WTC11 (cell line): ENCODE measurements around the gene FGFR3. TPM values are rescaled to one million over a fixed set of nuclear protein-coding genes. Genes with fewer than 3 reads are reported as not detected.

Source experiments
- ATAC-seq: fragments of 200-7000 bp; cut with Tn5 transposase; 2 replicates; pipeline ENCODE4 v1.10.0; 2021; ENCODE audit warnings: mild to moderate bottlenecking, moderate library complexity
- CTCF ChIA-PET: fragments of 300-600 bp; sonication (Branson Sonifier 250); formaldehyde crosslinking; loops from one replicate; lab custom pipeline; 2021; ENCODE audit warnings: antibody characterized with exemption; lab: Charles Lee
- POLR2A ChIA-PET: fragments of 350-600 bp; sonication (Branson Sonifier 250); formaldehyde crosslinking; loops from one replicate; lab custom pipeline; 2021; ENCODE audit warnings: antibody characterized with exemption; lab: Charles Lee
- DNase-seq: peaks from one replicate; pipeline ENCODE4 v3.0.0; 2021; ENCODE audit warnings: low spot score
- H3K27ac Mint-ChIP-seq: 2 replicates; pipeline ENCODE4 v1.8.0; 2021; ENCODE audit warnings: mixed read lengths
- H3K27me3 Mint-ChIP-seq: 2 replicates; pipeline ENCODE4 v1.8.0; 2021; ENCODE audit warnings: low read depth, mild to moderate bottlenecking, moderate library complexity, mixed read lengths
- H3K36me3 Mint-ChIP-seq: 2 replicates; pipeline ENCODE4 v1.8.0; 2021; ENCODE audit warnings: mixed read lengths
- H3K4me1 Mint-ChIP-seq: 2 replicates; pipeline ENCODE4 v1.8.0; 2022; ENCODE audit warnings: mixed read lengths
- H3K4me3 Mint-ChIP-seq: 2 replicates; pipeline ENCODE4 v1.8.0; 2021; ENCODE audit warnings: mild to moderate bottlenecking, moderate library complexity, mixed read lengths
- H3K9me3 Mint-ChIP-seq: 2 replicates; pipeline ENCODE4 v1.8.0; 2021; ENCODE audit warnings: mixed read lengths
- FOXK1 ChIP-seq: sonication (generic); formaldehyde crosslinking; IDR thresholded peaks from 2 replicates; pipeline ENCODE4 v1.8.0; 2022; ENCODE audit warnings: mild to moderate bottlenecking, moderate library complexity, missing genetic modification reagents
- NFATC4 ChIP-seq: fragments of 250-450 bp; sonication (Bioruptor Pico); IDR thresholded peaks from 2 replicates; pipeline ENCODE4 v1.9.0; 2021; ENCODE audit warnings: mild to moderate bottlenecking
- NR3C1 ChIP-seq: sonication (generic); formaldehyde crosslinking; conservative IDR thresholded peaks from 2 replicates; pipeline ENCODE4 v1.8.1; 2023; ENCODE audit warnings: low read depth, mild to moderate bottlenecking, missing genetic modification reagents
- OVOL2 ChIP-seq: fragments of 250-450 bp; sonication (Bioruptor Pico); IDR thresholded peaks from 2 replicates; pipeline ENCODE4 v1.9.0; 2021; ENCODE audit warnings: mild to moderate bottlenecking, borderline replicate concordance
- RELA ChIP-seq: sonication (generic); formaldehyde crosslinking; IDR thresholded peaks from 2 replicates; pipeline ENCODE4 v1.8.1; 2022; ENCODE audit warnings: missing genetic modification reagents, mild to moderate bottlenecking, borderline replicate concordance
- TCF7 ChIP-seq: sonication (generic); formaldehyde crosslinking; IDR thresholded peaks from 2 replicates; pipeline ENCODE4 v1.8.0; 2022; ENCODE audit warnings: mild to moderate bottlenecking, low read depth, missing genetic modification reagents, moderate library complexity
- ZMAT4 ChIP-seq: fragments of 250-450 bp; sonication (Bioruptor Pico); IDR thresholded peaks from 2 replicates; pipeline ENCODE4 v1.9.0; 2021; ENCODE audit warnings: mild to moderate bottlenecking
- ZNF121 ChIP-seq: sonication (generic); formaldehyde crosslinking; IDR thresholded peaks from 2 replicates; pipeline ENCODE4 v1.8.0; 2023; ENCODE audit warnings: missing genetic modification reagents
- ZNF219 ChIP-seq: sonication (generic); formaldehyde crosslinking; IDR thresholded peaks from 2 replicates; pipeline ENCODE4 v1.8.0; 2023; ENCODE audit warnings: missing genetic modification reagents, mild to moderate bottlenecking, borderline replicate concordance
- ZNF425 ChIP-seq: fragments of 250-450 bp; sonication (Bioruptor Pico); conservative IDR thresholded peaks from 2 replicates; pipeline ENCODE4 v1.9.0; 2021; ENCODE audit warnings: mild to moderate bottlenecking
- ZSCAN18 ChIP-seq: fragments of 250-450 bp; sonication (Bioruptor Pico); IDR thresholded peaks from 2 replicates; pipeline ENCODE4 v2.1.2; 2022; ENCODE audit warnings: mild to moderate bottlenecking, moderate library complexity
- total RNA-seq: library from RNA; stranded (reverse); gene quantifications from 3 replicates; pipeline ENCODE4 v1.2.3, GENCODE V29; 2021
- TF ChIP-seq, protein P1 (sequence below): sonication (generic); formaldehyde crosslinking; IDR thresholded peaks from 2 replicates; pipeline ENCODE4 v1.8.1; 2023; ENCODE audit warnings: mild to moderate bottlenecking, missing genetic modification reagents
- TF ChIP-seq, protein P2 (sequence below): sonication (generic); formaldehyde crosslinking; IDR thresholded peaks from 2 replicates; pipeline ENCODE4 v1.8.0; 2022; ENCODE audit warnings: mild to moderate bottlenecking, missing genetic modification reagents
- TF ChIP-seq, protein P3 (sequence below): sonication (generic); formaldehyde crosslinking; IDR thresholded peaks from 2 replicates; pipeline ENCODE4 v1.8.1; 2023; ENCODE audit warnings: mild to moderate bottlenecking, missing genetic modification reagents, borderline replicate concordance

Gene FGFR3
- total RNA-seq, 1 experiment from 2014 or later, result 19.9 TPM

DNA sequence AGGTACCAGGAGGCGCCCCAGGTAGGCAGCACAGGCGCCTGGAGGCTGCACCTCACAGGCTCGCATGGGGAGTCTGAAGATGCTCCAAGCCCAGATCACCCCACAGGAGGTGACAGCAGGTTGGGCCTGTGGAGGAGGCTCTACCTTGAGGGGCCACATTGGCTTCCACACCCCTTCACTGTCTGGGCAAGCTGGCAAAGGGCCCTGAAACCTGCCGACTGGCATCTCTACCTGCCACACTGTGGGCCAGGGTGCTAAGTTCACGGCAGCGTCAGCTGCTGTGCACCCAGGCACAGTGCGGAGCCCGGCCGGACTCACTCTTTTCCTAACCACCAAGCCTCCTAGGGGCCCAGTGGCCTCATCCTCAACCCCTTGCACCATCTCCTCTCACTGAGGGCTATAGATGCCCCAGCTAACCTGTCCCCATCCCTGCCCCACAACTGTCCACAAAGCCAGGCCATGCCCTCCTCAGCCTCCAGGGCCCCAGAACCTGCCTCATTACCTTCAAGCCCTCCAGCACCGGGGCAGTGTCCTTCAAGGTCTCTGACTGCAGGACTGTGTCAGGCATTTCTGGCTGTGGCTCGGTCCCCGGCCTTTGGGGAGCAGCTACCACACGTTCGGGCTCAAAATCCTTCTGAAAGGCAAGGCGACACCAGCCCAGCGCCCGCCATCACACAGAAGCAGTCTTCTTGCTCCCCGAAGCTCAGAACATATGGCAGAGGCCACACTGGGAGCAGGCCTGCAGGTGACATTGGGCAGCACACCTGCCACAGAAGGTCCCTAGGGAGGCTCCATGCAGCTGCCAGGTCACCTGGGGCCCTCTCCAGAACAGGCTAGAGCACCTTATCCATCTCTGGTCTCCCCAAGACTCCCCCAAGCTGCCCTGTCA, 28.8 kb downstream of the FGFR3 start:
- ATAC-seq, result no peak
- no peak for TF ChIP-seq OVOL2 (CRISPR knock-in tag)
- TF ChIP-seq, protein P1, sequence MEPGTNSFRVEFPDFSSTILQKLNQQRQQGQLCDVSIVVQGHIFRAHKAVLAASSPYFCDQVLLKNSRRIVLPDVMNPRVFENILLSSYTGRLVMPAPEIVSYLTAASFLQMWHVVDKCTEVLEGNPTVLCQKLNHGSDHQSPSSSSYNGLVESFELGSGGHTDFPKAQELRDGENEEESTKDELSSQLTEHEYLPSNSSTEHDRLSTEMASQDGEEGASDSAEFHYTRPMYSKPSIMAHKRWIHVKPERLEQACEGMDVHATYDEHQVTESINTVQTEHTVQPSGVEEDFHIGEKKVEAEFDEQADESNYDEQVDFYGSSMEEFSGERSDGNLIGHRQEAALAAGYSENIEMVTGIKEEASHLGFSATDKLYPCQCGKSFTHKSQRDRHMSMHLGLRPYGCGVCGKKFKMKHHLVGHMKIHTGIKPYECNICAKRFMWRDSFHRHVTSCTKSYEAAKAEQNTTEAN (CRISPR knock-in tag), result no peak
- TF ChIP-seq FOXK1 (CRISPR knock-in tag), result no peak
- no peak for TF ChIP-seq ZMAT4 (CRISPR knock-in tag)
- TF ChIP-seq ZNF219 (CRISPR knock-in tag), result no peak
- no peak for TF ChIP-seq RELA (CRISPR knock-in tag)
- TF ChIP-seq, protein P2, sequence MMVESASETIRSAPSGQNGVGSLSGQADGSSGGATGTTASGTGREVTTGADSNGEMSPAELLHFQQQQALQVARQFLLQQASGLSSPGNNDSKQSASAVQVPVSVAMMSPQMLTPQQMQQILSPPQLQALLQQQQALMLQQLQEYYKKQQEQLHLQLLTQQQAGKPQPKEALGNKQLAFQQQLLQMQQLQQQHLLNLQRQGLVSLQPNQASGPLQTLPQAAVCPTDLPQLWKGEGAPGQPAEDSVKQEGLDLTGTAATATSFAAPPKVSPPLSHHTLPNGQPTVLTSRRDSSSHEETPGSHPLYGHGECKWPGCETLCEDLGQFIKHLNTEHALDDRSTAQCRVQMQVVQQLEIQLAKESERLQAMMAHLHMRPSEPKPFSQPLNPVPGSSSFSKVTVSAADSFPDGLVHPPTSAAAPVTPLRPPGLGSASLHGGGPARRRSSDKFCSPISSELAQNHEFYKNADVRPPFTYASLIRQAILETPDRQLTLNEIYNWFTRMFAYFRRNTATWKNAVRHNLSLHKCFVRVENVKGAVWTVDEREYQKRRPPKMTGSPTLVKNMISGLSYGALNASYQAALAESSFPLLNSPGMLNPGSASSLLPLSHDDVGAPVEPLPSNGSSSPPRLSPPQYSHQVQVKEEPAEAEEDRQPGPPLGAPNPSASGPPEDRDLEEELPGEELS (CRISPR knock-in tag), result no peak
- no peak for TF ChIP-seq NFATC4 (CRISPR knock-in tag)
- TF ChIP-seq TCF7 (CRISPR knock-in tag), result no peak
- TF ChIP-seq ZNF425 (CRISPR knock-in tag), result no peak
- TF ChIP-seq NR3C1 (CRISPR knock-in tag), result no peak
- TF ChIP-seq, protein P3, sequence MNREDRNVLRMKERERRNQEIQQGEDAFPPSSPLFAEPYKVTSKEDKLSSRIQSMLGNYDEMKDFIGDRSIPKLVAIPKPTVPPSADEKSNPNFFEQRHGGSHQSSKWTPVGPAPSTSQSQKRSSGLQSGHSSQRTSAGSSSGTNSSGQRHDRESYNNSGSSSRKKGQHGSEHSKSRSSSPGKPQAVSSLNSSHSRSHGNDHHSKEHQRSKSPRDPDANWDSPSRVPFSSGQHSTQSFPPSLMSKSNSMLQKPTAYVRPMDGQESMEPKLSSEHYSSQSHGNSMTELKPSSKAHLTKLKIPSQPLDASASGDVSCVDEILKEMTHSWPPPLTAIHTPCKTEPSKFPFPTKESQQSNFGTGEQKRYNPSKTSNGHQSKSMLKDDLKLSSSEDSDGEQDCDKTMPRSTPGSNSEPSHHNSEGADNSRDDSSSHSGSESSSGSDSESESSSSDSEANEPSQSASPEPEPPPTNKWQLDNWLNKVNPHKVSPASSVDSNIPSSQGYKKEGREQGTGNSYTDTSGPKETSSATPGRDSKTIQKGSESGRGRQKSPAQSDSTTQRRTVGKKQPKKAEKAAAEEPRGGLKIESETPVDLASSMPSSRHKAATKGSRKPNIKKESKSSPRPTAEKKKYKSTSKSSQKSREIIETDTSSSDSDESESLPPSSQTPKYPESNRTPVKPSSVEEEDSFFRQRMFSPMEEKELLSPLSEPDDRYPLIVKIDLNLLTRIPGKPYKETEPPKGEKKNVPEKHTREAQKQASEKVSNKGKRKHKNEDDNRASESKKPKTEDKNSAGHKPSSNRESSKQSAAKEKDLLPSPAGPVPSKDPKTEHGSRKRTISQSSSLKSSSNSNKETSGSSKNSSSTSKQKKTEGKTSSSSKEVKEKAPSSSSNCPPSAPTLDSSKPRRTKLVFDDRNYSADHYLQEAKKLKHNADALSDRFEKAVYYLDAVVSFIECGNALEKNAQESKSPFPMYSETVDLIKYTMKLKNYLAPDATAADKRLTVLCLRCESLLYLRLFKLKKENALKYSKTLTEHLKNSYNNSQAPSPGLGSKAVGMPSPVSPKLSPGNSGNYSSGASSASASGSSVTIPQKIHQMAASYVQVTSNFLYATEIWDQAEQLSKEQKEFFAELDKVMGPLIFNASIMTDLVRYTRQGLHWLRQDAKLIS (CRISPR knock-in tag), result no peak
- no peak for TF ChIP-seq ZSCAN18
- no peak for TF ChIP-seq ZNF121 (CRISPR knock-in tag)
- Mint-ChIP-seq H3K36me3 (peaks cover 52% of the 10 kb centered on the region), H3K9me3 (no peaks in the 10 kb centered on the region), H3K4me3 (no peak overlapping the region), H3K4me1 (no peaks in the 10 kb centered on the region), H3K27ac (no peak overlapping the region), H3K27me3 (no peaks in the 10 kb centered on the region)
- ChIA-PET CTCF (no interaction called here), POLR2A (no interaction called here)
- DNase-seq, result no peak
